22Rv1 (cell line): ENCODE data around the gene YIPF1.

ENCODE experiments used
- ZFX ChIP-seq: fragments of 450-650 bp; IDR thresholded peaks from 2 replicates; pipeline ENCODE4 v1.6.1; 2017; ENCODE audit warnings: antibody characterized with exemption, borderline replicate concordance
- TF ChIP-seq, protein P1 (sequence below): fragments of 450-650 bp; IDR thresholded peaks from 2 replicates; pipeline ENCODE4 v1.5.1; 2017; ENCODE audit warnings: mild to moderate bottlenecking

DNA sequence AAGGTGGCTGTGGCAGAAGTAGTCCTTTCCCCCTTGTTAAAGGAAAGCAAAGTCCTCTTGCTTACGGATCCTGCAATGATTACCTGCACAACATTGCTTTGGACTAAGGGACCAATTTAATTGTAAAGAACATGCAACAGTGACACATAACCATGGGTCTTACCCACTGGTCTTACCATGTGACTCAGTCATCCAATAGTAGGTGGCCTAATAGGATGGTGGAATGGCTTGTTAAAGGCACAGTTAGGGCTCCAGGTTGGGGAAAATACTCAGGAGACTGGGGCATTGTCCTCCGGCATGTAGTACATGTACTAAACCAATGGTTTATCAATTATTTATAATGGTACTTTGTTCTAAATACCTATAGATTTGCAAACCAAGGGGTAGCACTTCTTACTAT lies 2.1 kb upstream of the YIPF1 start:
- TF ChIP-seq, protein P1, sequence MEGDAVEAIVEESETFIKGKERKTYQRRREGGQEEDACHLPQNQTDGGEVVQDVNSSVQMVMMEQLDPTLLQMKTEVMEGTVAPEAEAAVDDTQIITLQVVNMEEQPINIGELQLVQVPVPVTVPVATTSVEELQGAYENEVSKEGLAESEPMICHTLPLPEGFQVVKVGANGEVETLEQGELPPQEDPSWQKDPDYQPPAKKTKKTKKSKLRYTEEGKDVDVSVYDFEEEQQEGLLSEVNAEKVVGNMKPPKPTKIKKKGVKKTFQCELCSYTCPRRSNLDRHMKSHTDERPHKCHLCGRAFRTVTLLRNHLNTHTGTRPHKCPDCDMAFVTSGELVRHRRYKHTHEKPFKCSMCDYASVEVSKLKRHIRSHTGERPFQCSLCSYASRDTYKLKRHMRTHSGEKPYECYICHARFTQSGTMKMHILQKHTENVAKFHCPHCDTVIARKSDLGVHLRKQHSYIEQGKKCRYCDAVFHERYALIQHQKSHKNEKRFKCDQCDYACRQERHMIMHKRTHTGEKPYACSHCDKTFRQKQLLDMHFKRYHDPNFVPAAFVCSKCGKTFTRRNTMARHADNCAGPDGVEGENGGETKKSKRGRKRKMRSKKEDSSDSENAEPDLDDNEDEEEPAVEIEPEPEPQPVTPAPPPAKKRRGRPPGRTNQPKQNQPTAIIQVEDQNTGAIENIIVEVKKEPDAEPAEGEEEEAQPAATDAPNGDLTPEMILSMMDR: no peak
- no peak for TF ChIP-seq ZFX
